Heart left ventricle (tissue), 13 donors: ENCODE data around the gene ZCCHC7.

Experiments used
- POLR2A ChIP-seq, 2 donors: fragments of 450-650 bp; IDR thresholded peaks; one replicate each; pipeline ENCODE4 v1.6.1; 2017; ENCODE audit warnings: antibody characterized with exemption in 2 of 2, mild to moderate bottlenecking in 2 of 2, moderate library complexity in 2 of 2
- TF ChIP-seq, protein P1 (sequence below), 12 donors: fragments of 200-600 bp; sonication (generic) in 4 of 12; IDR thresholded peaks; one replicate each; pipeline versions ENCODE4 v1.5.0 to v1.8.0; 2018 to 2022; ENCODE audit warnings: antibody characterized with exemption in 12 of 12, mild to moderate bottlenecking in 5 of 12
- donor health status: ischemic (EF 13 %, LVEDD 7.1; RV severe dilation, severe dysfunction).
- donor health status: DM: no; HTN: yes; CAD: no.
- donor health status: DM: no; HTN: no; CAD: no.
- donor health status: ischemic (EF 25% LVEDD 6.9; RV normal size, moderate dysfunction).
- donor health status: ischemic (EF 25% LVEDD 5.7; RV mildly dilated, moderate dysfunction).
- donor health status: ischemic (EF 35%, LVEDD 5.7; RV mildly dilated, moderate dysfunction).
- donor health status: nonischemic (EF 11% LVEDD 7.7; RV severe dilation, severe dysfunction).
- donor health status: DM: yes; HTN: yes; CAD: no.
- donor health status: PGD.
- donor health status: ischemic (EF 29% LVEDD 5.4; RV normal size, mild dysfunction).
- donor health status: nonischemic (EF 23%, LVEDD 6.1; RV moderate dilation, normal function).

DNA sequence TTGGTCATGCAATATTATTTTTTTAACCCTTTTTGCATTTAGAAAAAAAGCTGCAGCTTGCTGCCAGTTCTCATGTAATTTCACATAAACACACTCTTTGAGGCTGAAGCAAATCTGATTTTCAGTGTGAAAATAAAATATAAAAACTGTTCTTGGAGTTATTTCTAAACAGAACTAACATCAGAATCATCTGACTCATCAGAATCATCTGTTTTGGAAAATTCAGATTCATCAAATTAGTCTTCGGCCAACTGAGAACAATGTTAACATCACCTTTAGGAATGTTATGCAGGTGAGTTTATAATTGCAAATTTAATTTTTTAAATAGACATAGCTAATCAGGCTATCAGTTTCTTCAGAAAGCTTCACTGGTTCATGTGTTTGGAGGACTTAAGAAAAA, 45.3 kb downstream of the ZCCHC7 start:
- TF ChIP-seq POLR2A (IDR thresholded peaks at IDR 0.05) = no peak
- TF ChIP-seq, protein P1, sequence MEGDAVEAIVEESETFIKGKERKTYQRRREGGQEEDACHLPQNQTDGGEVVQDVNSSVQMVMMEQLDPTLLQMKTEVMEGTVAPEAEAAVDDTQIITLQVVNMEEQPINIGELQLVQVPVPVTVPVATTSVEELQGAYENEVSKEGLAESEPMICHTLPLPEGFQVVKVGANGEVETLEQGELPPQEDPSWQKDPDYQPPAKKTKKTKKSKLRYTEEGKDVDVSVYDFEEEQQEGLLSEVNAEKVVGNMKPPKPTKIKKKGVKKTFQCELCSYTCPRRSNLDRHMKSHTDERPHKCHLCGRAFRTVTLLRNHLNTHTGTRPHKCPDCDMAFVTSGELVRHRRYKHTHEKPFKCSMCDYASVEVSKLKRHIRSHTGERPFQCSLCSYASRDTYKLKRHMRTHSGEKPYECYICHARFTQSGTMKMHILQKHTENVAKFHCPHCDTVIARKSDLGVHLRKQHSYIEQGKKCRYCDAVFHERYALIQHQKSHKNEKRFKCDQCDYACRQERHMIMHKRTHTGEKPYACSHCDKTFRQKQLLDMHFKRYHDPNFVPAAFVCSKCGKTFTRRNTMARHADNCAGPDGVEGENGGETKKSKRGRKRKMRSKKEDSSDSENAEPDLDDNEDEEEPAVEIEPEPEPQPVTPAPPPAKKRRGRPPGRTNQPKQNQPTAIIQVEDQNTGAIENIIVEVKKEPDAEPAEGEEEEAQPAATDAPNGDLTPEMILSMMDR (IDR thresholded peaks at IDR 0.05) = no peak
